Measurements from ENCODE around the gene GPC4. TPM values are rescaled to one million over a fixed set of nuclear protein-coding genes. Genes with fewer than 3 reads are reported as not detected.
A peak's percentile ranks its signal among the peaks of the same experiment; 100 is the strongest.

The GPC4 gene
- 8.3 TPM in 2 replicates for total RNA-seq

GRCh38 chrX:133415276-133416105, at the start of gene GPC4:
Gene GPC4 (minus strand): TSS chrX:133415489. CDS start chrX:133414965, 524 bp downstream.
- Histone ChIP-seq H2AFZ (ENCODE audit: low read length) (no peak within 1 kb of the TSS), H3K4me2 (ENCODE audit: insufficient read depth, low read length) (peak within 1 kb of the TSS; percentile 64), H3K4me1 (ENCODE audit: insufficient read depth, low read length) (no peaks in the 10 kb centered on the region), H3K36me3 (ENCODE audit: insufficient read depth, low read length) (no peaks in the 10 kb centered on the region), H3K4me3 (ENCODE audit: insufficient read depth, low read length) (peak within 1 kb of the TSS; percentile 69), H3K27ac (ENCODE audit: low read depth, low read length) (no peak within 1 kb of the TSS), H3K27me3 (ENCODE audit: insufficient read depth, low read length) (peaks cover 38% of the 10 kb centered on the region), H4K20me1 (ENCODE audit: insufficient read depth, low read length) (no peaks in the 10 kb centered on the region), H3K9me3 (ENCODE audit: low read depth, low read length) (no peaks in the 10 kb centered on the region), H3K79me2 (ENCODE audit: insufficient read depth, low read length) (no peaks in the 10 kb centered on the region)
- TF ChIP-seq, protein P1, sequence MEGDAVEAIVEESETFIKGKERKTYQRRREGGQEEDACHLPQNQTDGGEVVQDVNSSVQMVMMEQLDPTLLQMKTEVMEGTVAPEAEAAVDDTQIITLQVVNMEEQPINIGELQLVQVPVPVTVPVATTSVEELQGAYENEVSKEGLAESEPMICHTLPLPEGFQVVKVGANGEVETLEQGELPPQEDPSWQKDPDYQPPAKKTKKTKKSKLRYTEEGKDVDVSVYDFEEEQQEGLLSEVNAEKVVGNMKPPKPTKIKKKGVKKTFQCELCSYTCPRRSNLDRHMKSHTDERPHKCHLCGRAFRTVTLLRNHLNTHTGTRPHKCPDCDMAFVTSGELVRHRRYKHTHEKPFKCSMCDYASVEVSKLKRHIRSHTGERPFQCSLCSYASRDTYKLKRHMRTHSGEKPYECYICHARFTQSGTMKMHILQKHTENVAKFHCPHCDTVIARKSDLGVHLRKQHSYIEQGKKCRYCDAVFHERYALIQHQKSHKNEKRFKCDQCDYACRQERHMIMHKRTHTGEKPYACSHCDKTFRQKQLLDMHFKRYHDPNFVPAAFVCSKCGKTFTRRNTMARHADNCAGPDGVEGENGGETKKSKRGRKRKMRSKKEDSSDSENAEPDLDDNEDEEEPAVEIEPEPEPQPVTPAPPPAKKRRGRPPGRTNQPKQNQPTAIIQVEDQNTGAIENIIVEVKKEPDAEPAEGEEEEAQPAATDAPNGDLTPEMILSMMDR (IDR thresholded peaks at IDR 0.05; ENCODE audit: extremely low read depth, low read depth, low read length), result no peak
- peak; percentile 93 for DNase-seq (ENCODE audit: insufficient read length, low spot score, missing footprints)

GRCh38 chrX:133461231-133461630, 45.9 kb upstream of the GPC4 start:
- DNase-seq (ENCODE audit: insufficient read length, low spot score, missing footprints), result no peak
- Histone ChIP-seq H3K27me3 (ENCODE audit: insufficient read depth, low read length) (no peaks in the 10 kb centered on the region), H4K20me1 (ENCODE audit: insufficient read depth, low read length) (no peaks in the 10 kb centered on the region)

DNA sequence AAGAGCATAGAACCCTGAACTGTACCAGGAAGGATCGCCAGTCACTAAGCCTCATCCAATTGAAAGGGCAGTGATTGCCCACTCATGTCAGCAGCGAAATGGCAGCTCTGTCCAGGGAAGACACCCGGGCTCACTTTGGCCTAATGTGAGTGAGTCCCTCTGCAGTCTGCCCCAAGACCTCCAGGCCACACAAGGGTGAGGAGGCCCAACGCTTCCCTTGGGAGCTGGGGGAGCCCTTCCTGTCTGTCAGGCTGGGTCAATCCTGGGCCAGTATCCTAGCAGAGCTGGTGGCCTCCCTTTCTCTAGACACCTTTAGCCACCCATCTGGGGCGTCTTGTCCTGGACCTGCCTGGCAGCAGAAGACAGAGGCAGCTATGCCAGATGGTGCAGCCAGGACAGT, 39.6 kb upstream of the GPC4 start:
- no peak overlapping the region for H3K4me3 ChIP-seq (ENCODE audit: insufficient read depth, low read length)
- H3K4me2 ChIP-seq (ENCODE audit: insufficient read depth, low read length), result no peak overlapping the region
- H3K4me1 ChIP-seq (ENCODE audit: insufficient read depth, low read length), result no peaks in the 10 kb centered on the region
- TF ChIP-seq, protein P1 (IDR thresholded peaks at IDR 0.05; ENCODE audit: extremely low read depth, low read depth, low read length), result no peak
- no peaks in the 10 kb centered on the region for H3K9me3 ChIP-seq (ENCODE audit: low read depth, low read length)
- no peak for DNase-seq (ENCODE audit: insufficient read length, low spot score, missing footprints)
- H3K27me3 ChIP-seq (ENCODE audit: insufficient read depth, low read length), result no peaks in the 10 kb centered on the region
- H4K20me1 ChIP-seq (ENCODE audit: insufficient read depth, low read length), result no peaks in the 10 kb centered on the region
- no peaks in the 10 kb centered on the region for H3K79me2 ChIP-seq (ENCODE audit: insufficient read depth, low read length)
- H3K36me3 ChIP-seq (ENCODE audit: insufficient read depth, low read length), result no peaks in the 10 kb centered on the region
- H3K27ac ChIP-seq (ENCODE audit: low read depth, low read length), result no peak overlapping the region
- no peak overlapping the region for H2AFZ ChIP-seq (ENCODE audit: low read length)

More at GRCh38 chrX:133461231-133461630, 45.9 kb upstream of the GPC4 start:
- no peaks in the 10 kb centered on the region for H3K79me2 ChIP-seq (ENCODE audit: insufficient read depth, low read length)
- H3K4me2 ChIP-seq (ENCODE audit: insufficient read depth, low read length), result no peak overlapping the region
- H3K4me1 ChIP-seq (ENCODE audit: insufficient read depth, low read length), result no peaks in the 10 kb centered on the region
- no peaks in the 10 kb centered on the region for H3K36me3 ChIP-seq (ENCODE audit: insufficient read depth, low read length)
- no peak overlapping the region for H2AFZ ChIP-seq (ENCODE audit: low read length)
- no peaks in the 10 kb centered on the region for H3K9me3 ChIP-seq (ENCODE audit: low read depth, low read length)
- H3K4me3 ChIP-seq (ENCODE audit: insufficient read depth, low read length), result no peak overlapping the region
- TF ChIP-seq, protein P1 (IDR thresholded peaks at IDR 0.05; ENCODE audit: extremely low read depth, low read depth, low read length), result no peak
- no peak overlapping the region for H3K27ac ChIP-seq (ENCODE audit: low read depth, low read length)

DNA sequence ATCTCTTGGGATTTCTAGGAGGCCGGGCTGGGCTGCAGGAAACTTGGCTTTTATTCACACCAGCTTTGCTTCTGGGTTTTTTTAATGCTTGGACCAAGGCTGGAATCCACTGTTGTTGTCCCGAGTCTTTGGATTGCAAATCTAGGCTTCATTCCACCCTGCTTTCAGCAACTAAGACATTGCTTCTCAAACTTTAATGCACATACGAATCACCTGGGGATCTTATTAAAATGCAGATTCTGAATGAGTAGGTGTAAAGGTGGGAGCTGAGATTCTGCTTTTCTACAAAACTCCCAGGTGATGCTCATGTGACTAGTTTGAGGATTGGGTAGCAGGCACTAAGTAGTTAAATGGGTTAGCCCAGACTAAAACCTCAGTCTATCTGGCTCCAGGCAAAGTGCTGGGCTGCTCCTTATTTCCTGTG, 39.2 kb upstream of the GPC4 start:
- DNase-seq (ENCODE audit: insufficient read length, low spot score, missing footprints), result no peak
- H3K4me3 ChIP-seq (ENCODE audit: insufficient read depth, low read length), result no peak overlapping the region
- no peaks in the 10 kb centered on the region for H4K20me1 ChIP-seq (ENCODE audit: insufficient read depth, low read length)
- H3K4me2 ChIP-seq (ENCODE audit: insufficient read depth, low read length), result no peak overlapping the region
- H3K9me3 ChIP-seq (ENCODE audit: low read depth, low read length), result no peaks in the 10 kb centered on the region
- TF ChIP-seq, protein P1 (IDR thresholded peaks at IDR 0.05; ENCODE audit: extremely low read depth, low read depth, low read length), result no peak
- H3K79me2 ChIP-seq (ENCODE audit: insufficient read depth, low read length), result no peaks in the 10 kb centered on the region
- no peaks in the 10 kb centered on the region for H3K27me3 ChIP-seq (ENCODE audit: insufficient read depth, low read length)
- H3K36me3 ChIP-seq (ENCODE audit: insufficient read depth, low read length), result no peaks in the 10 kb centered on the region
- H3K27ac ChIP-seq (ENCODE audit: low read depth, low read length), result no peak overlapping the region
- H2AFZ ChIP-seq (ENCODE audit: low read length), result no peak overlapping the region
- no peaks in the 10 kb centered on the region for H3K4me1 ChIP-seq (ENCODE audit: insufficient read depth, low read length)
